HG02759 (cell line): ENCODE measurements around the gene LLGL1.
"Not testable (repeated sequence)": the region's sequence is repeated elsewhere in the genome, so short reads cannot be mapped to it uniquely, and the experiment has no call there.

ENCODE experiments used
- ATAC-seq: cut with Tn5 transposase; IDR thresholded peaks from one replicate; pipeline ENCODE4 v1.9.1; 2021; ENCODE audit warnings: mild to moderate bottlenecking, moderate library complexity; ENCODE audit not compliant: unreplicated experiment

The LLGL1 gene

GRCh38 chr17:18194394-18194793 is 31.0 kb upstream of the LLGL1 start:
- ATAC-seq = no peak

- no peak for ATAC-seq
Observed at GRCh38 chr17:18194804-18195203, 30.6 kb upstream of the LLGL1 start.

GRCh38 chr17:18195246-18195645 is 30.2 kb upstream of the LLGL1 start:
- no peak for ATAC-seq

- ATAC-seq = no peak
Observed at GRCh38 chr17:18197535-18198194, 27.8 kb upstream of the LLGL1 start.

GRCh38 chr17:18198530-18198929 is 26.9 kb upstream of the LLGL1 start:
- no peak for ATAC-seq

GRCh38 chr17:18201108-18201507 is 24.3 kb upstream of the LLGL1 start:
- no peak for ATAC-seq

- ATAC-seq = no peak
Observed at GRCh38 chr17:18203308-18203707, 22.1 kb upstream of the LLGL1 start.

- no peak for ATAC-seq
Observed at GRCh38 chr17:18205861-18206260, 19.6 kb upstream of the LLGL1 start.

- no peak for ATAC-seq
Observed at GRCh38 chr17:18206962-18207361, 18.5 kb upstream of the LLGL1 start.

GRCh38 chr17:18208092-18208491 is 17.3 kb upstream of the LLGL1 start:
- ATAC-seq = no peak

GRCh38 chr17:18213666-18214270 is 11.7 kb upstream of the LLGL1 start:
- ATAC-seq = no peak

- not testable (repeated sequence) for ATAC-seq
Observed at GRCh38 chr17:18216906-18217305, 8.5 kb upstream of the LLGL1 start.

GRCh38 chr17:18217412-18218015 is 7.9 kb upstream of the LLGL1 start:
- ATAC-seq = no peak

GRCh38 chr17:18218756-18219415 is 6.5 kb upstream of the LLGL1 start:
- no peak for ATAC-seq

- ATAC-seq = no peak
Observed at GRCh38 chr17:18224053-18224386, 1.4 kb upstream of the LLGL1 start.

GRCh38 chr17:18224387-18225120 is 881 bp upstream of the LLGL1 start:
- no peak for ATAC-seq

- ATAC-seq = no peak
Observed at GRCh38 chr17:18225642-18226283, 328 bp downstream of the LLGL1 start.

GRCh38 chr17:18226284-18226945 is 980 bp downstream of the LLGL1 start:
- ATAC-seq = no peak

GRCh38 chr17:18227635-18228034 is 2.2 kb downstream of the LLGL1 start:
- ATAC-seq = no peak

GRCh38 chr17:18228176-18228682 is 2.8 kb downstream of the LLGL1 start:
- no peak for ATAC-seq
